ENCODE data around the gene MORF4L2.
"Not testable (repeated sequence)": the region's sequence is repeated elsewhere in the genome, so short reads cannot be mapped to it uniquely, and the experiment has no call there.

MORF4L2 gene

GRCh38 chrX:103640401-103641155 lies 45.9 kb downstream of the MORF4L2 start:
- TF ChIP-seq CTCF (IDR thresholded peaks at IDR 0.05; ENCODE audit: insufficient read depth, low read depth, low read length, missing control alignments) = no peak
- H3K4me3 ChIP-seq (ENCODE audit: low read depth, low read length) = no peak overlapping the region
- DNase-seq (ENCODE audit: low read depth) = no peak

GRCh38 chrX:103638479-103639346 lies 47.8 kb downstream of the MORF4L2 start:
- not testable (repeated sequence) for DNase-seq (ENCODE audit: low read depth); H3K4me3 ChIP-seq (ENCODE audit: low read depth, low read length)

GRCh38 chrX:103637604-103638338 lies 48.7 kb downstream of the MORF4L2 start:
- TF ChIP-seq CTCF (IDR thresholded peaks at IDR 0.05; ENCODE audit: insufficient read depth, low read depth, low read length, missing control alignments) = no peak
- no peak for DNase-seq (ENCODE audit: low read depth)

GRCh38 chrX:103635436-103635835 lies 51.1 kb downstream of the MORF4L2 start:
- DNase-seq (ENCODE audit: low read depth) = no peak
- no peak for TF ChIP-seq CTCF (IDR thresholded peaks at IDR 0.05; ENCODE audit: insufficient read depth, low read depth, low read length, missing control alignments)
- H3K4me3 ChIP-seq (ENCODE audit: low read depth, low read length) = no peak overlapping the region

More at GRCh38 chrX:103637604-103638338, 48.7 kb downstream of the MORF4L2 start:
- H3K4me3 ChIP-seq (ENCODE audit: low read depth, low read length) = no peak overlapping the region

- no peak for DNase-seq (ENCODE audit: low read depth)
- H3K4me3 ChIP-seq (ENCODE audit: low read depth, low read length) = no peak overlapping the region
- no peak for TF ChIP-seq CTCF (IDR thresholded peaks at IDR 0.05; ENCODE audit: insufficient read depth, low read depth, low read length, missing control alignments)
Observed at GRCh38 chrX:103631145-103631544, 55.4 kb downstream of the MORF4L2 start.

- TF ChIP-seq CTCF (IDR thresholded peaks at IDR 0.05; ENCODE audit: insufficient read depth, low read depth, low read length, missing control alignments) = no peak
- no peak for DNase-seq (ENCODE audit: low read depth)
- H3K4me3 ChIP-seq (ENCODE audit: low read depth, low read length) = peak overlapping the region; percentile 72
Observed at GRCh38 chrX:103630171-103630511, 56.4 kb downstream of the MORF4L2 start.
